ENCODE results near the gene ITGA3. TPM values are rescaled to one million over a fixed set of nuclear protein-coding genes. Genes with fewer than 3 reads are reported as not detected.

Gene ITGA3
- total RNA-seq, 6 experiments from 2014 or later, result 272 to 319 (median 288) TPM

GRCh38 chr17:50087912-50088405 lies 32.0 kb downstream of the ITGA3 start:
- no peaks in the 10 kb centered on the region for H3K9me3 Mint-ChIP-seq
- TF ChIP-seq CTCF (IDR thresholded peaks at IDR 0.05), result no peak
- peaks cover 45% of the 10 kb centered on the region for H3K36me3 Mint-ChIP-seq (ENCODE audit: low read depth)
- H3K27me3 Mint-ChIP-seq (ENCODE audit: insufficient read depth), result peaks cover 15% of the 10 kb centered on the region
- H3K4me3 Mint-ChIP-seq, result no peak overlapping the region
- H3K27ac Mint-ChIP-seq, result peak overlapping the region; percentile 16; the same call in 1 of the 2 replicates
- DNase-seq, result no peak
- peaks cover under 1% of the 10 kb centered on the region; the same call in 1 of the 2 replicates for H3K4me1 Mint-ChIP-seq (ENCODE audit: low read depth)

GRCh38 chr17:50088952-50089825 lies 33.3 kb downstream of the ITGA3 start:
- no peak overlapping the region for H3K4me3 Mint-ChIP-seq
- TF ChIP-seq CTCF (IDR thresholded peaks at IDR 0.05), result no peak
- peaks cover 39% of the 10 kb centered on the region; the same call in 1 of the 2 replicates for H3K36me3 Mint-ChIP-seq (ENCODE audit: low read depth)
- peaks cover 13% of the 10 kb centered on the region for H3K4me1 Mint-ChIP-seq (ENCODE audit: low read depth)
- peak overlapping the region; percentile 19; the same call in 1 of the 2 replicates for H3K27ac Mint-ChIP-seq
- H3K9me3 Mint-ChIP-seq, result no peaks in the 10 kb centered on the region
- peaks cover 19% of the 10 kb centered on the region for H3K27me3 Mint-ChIP-seq (ENCODE audit: insufficient read depth)
- DNase-seq, result no peak

GRCh38 chr17:50090071-50090470 lies 34.2 kb downstream of the ITGA3 start:
- H3K27ac Mint-ChIP-seq, result 0 out of 2 replicates have a peak overlapping the region, but pooled peaks have one; percentile 9
- H3K9me3 Mint-ChIP-seq, result no peaks in the 10 kb centered on the region
- H3K4me1 Mint-ChIP-seq (ENCODE audit: low read depth), result peaks cover 22% of the 10 kb centered on the region
- H3K36me3 Mint-ChIP-seq (ENCODE audit: low read depth), result peaks cover 30% of the 10 kb centered on the region; the same call in 1 of the 2 replicates
- no peak for DNase-seq
- no peak overlapping the region; the same call in 1 of the 2 replicates for H3K4me3 Mint-ChIP-seq
- H3K27me3 Mint-ChIP-seq (ENCODE audit: insufficient read depth), result peaks cover 27% of the 10 kb centered on the region
- no peak for TF ChIP-seq CTCF (IDR thresholded peaks at IDR 0.05)

GRCh38 chr17:50090971-50091917 lies 35.3 kb downstream of the ITGA3 start:
- peaks cover 27% of the 10 kb centered on the region; the same call in 1 of the 2 replicates for H3K36me3 Mint-ChIP-seq (ENCODE audit: low read depth)

More at GRCh38 chr17:50090971-50091917, 35.3 kb downstream of the ITGA3 start:
- Mint-ChIP-seq H3K27ac (peak overlapping the region; percentile 66), H3K4me3 (no peak overlapping the region; the same call in 1 of the 2 replicates), H3K27me3 (ENCODE audit: insufficient read depth) (peaks cover 34% of the 10 kb centered on the region), H3K4me1 (ENCODE audit: low read depth) (peaks cover 32% of the 10 kb centered on the region), H3K9me3 (no peaks in the 10 kb centered on the region)
- DNase-seq, result no peak
- TF ChIP-seq CTCF (IDR thresholded peaks at IDR 0.05), result no peak

All from HFFc6 (cell line).